Nephron progenitor cell (in vitro differentiated cells): ENCODE measurements around the gene SCYGR1.

Experiments used
- DNase-seq: peaks from one replicate; pipeline ENCODE4 v3.0.0; 2021
- H3K27ac Mint-ChIP-seq: 2 replicates; pipeline ENCODE4 v1.8.0; 2021; ENCODE audit warnings: mild to moderate bottlenecking, moderate library complexity, mixed read lengths
- H3K27me3 Mint-ChIP-seq: 2 replicates; pipeline ENCODE4 v1.8.0; 2021; ENCODE audit warnings: mild to moderate bottlenecking, low read depth, mixed read lengths; ENCODE audit not compliant: poor library complexity
- H3K36me3 Mint-ChIP-seq: 2 replicates; pipeline ENCODE4 v1.8.0; 2021; ENCODE audit warnings: low read depth, mixed read lengths
- H3K4me1 Mint-ChIP-seq: 2 replicates; pipeline ENCODE4 v1.8.0; 2021; ENCODE audit warnings: mixed read lengths
- H3K4me3 Mint-ChIP-seq: 2 replicates; pipeline ENCODE4 v1.8.0; 2021; ENCODE audit warnings: mild to moderate bottlenecking, moderate library complexity, mixed read lengths
- H3K9me3 Mint-ChIP-seq: 2 replicates; pipeline ENCODE4 v1.8.0; 2021; ENCODE audit warnings: mild to moderate bottlenecking, moderate library complexity, mixed read lengths
- CTCF ChIP-seq: fragments of 200-600 bp; sonication (generic); IDR thresholded peaks from 2 replicates; pipeline ENCODE4 v1.5.0; 2021; ENCODE audit warnings: antibody characterized with exemption

Gene SCYGR1

GRCh38 chr2:227398684-227399670 is 11.2 kb upstream of the SCYGR1 start:
- Mint-ChIP-seq H3K4me3 (no peak overlapping the region), H3K4me1 (no peaks in the 10 kb centered on the region), H3K27ac (no peak overlapping the region), H3K27me3 (peaks cover 14% of the 10 kb centered on the region), H3K36me3 (no peaks in the 10 kb centered on the region), H3K9me3 (peaks cover 3% of the 10 kb centered on the region)
- TF ChIP-seq CTCF = no peak
- no peak for DNase-seq

- Mint-ChIP-seq H3K36me3 (no peaks in the 10 kb centered on the region), H3K4me3 (no peak overlapping the region), H3K27me3 (peaks cover 14% of the 10 kb centered on the region), H3K9me3 (peaks cover 3% of the 10 kb centered on the region), H3K4me1 (no peaks in the 10 kb centered on the region), H3K27ac (no peak overlapping the region)
- no peak for DNase-seq
- TF ChIP-seq CTCF = no peak
Measured at GRCh38 chr2:227397562-227397961, 9.8 kb upstream of the SCYGR1 start.

- TF ChIP-seq CTCF = no peak
- H3K36me3 Mint-ChIP-seq = no peaks in the 10 kb centered on the region
- no peak overlapping the region for H3K27ac Mint-ChIP-seq
- no peak for DNase-seq
- H3K27me3 Mint-ChIP-seq = peaks cover 7% of the 10 kb centered on the region
- no peak overlapping the region for H3K4me3 Mint-ChIP-seq
- H3K9me3 Mint-ChIP-seq = no peaks in the 10 kb centered on the region
- H3K4me1 Mint-ChIP-seq = peaks cover 4% of the 10 kb centered on the region
Measured at GRCh38 chr2:227395556-227395955, 7.8 kb upstream of the SCYGR1 start.

GRCh38 chr2:227394401-227394800 is 6.7 kb upstream of the SCYGR1 start:
- DNase-seq = no peak
- no peak overlapping the region for H3K4me3 Mint-ChIP-seq
- no peak overlapping the region for H3K27ac Mint-ChIP-seq
- H3K36me3 Mint-ChIP-seq = no peaks in the 10 kb centered on the region
- H3K27me3 Mint-ChIP-seq = peaks cover 7% of the 10 kb centered on the region
- peaks cover 5% of the 10 kb centered on the region for H3K4me1 Mint-ChIP-seq
- no peaks in the 10 kb centered on the region for H3K9me3 Mint-ChIP-seq
- no peak for TF ChIP-seq CTCF

- Mint-ChIP-seq H3K27me3 (peaks cover 10% of the 10 kb centered on the region), H3K4me1 (peaks cover 5% of the 10 kb centered on the region), H3K27ac (no peak overlapping the region), H3K9me3 (no peaks in the 10 kb centered on the region), H3K4me3 (no peak overlapping the region), H3K36me3 (no peaks in the 10 kb centered on the region)
- no peak for TF ChIP-seq CTCF
- DNase-seq = no peak
Measured at GRCh38 chr2:227390468-227391256, 2.9 kb upstream of the SCYGR1 start.
